Keratinocyte (primary cell): ENCODE data around the gene THAP9.

Experiments used
- EZH2 ChIP-seq: IDR thresholded peaks from one replicate; pipeline ENCODE4 v1.6.1; 2012; ENCODE audit warnings: inconsistent platforms, mild to moderate bottlenecking, low read length, moderate library complexity
- TF ChIP-seq, protein P1 (sequence below), 3 experiments: IDR thresholded peaks in 1 of 3; conservative IDR thresholded peaks in 1 of 3; optimal IDR thresholded peaks in 1 of 3; 2 replicates in 2 of 3; 3 replicates in 1 of 3; pipeline versions ENCODE3 to v1.5.1; 2011; ENCODE audit warnings: low read length in 3 of 3, mild to moderate bottlenecking in 3 of 3, moderate library complexity in 2 of 3, control low read depth in 1 of 3, inconsistent platforms in 1 of 3; ENCODE audit not compliant: insufficient read depth in 2 of 3; ENCODE audit errors: extremely low read depth in 1 of 3

GRCh38 chr4:82890528-82890900, 10.0 kb upstream of the THAP9 start:
- TF ChIP-seq, protein P1, sequence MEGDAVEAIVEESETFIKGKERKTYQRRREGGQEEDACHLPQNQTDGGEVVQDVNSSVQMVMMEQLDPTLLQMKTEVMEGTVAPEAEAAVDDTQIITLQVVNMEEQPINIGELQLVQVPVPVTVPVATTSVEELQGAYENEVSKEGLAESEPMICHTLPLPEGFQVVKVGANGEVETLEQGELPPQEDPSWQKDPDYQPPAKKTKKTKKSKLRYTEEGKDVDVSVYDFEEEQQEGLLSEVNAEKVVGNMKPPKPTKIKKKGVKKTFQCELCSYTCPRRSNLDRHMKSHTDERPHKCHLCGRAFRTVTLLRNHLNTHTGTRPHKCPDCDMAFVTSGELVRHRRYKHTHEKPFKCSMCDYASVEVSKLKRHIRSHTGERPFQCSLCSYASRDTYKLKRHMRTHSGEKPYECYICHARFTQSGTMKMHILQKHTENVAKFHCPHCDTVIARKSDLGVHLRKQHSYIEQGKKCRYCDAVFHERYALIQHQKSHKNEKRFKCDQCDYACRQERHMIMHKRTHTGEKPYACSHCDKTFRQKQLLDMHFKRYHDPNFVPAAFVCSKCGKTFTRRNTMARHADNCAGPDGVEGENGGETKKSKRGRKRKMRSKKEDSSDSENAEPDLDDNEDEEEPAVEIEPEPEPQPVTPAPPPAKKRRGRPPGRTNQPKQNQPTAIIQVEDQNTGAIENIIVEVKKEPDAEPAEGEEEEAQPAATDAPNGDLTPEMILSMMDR (optimal IDR thresholded peaks at IDR 0.05 in 1 of 3, IDR thresholded peaks at IDR 0.05 in 1 of 3, conservative IDR thresholded peaks at IDR 0.05 in 1 of 3; ENCODE audit: extremely low read depth in 1 of 3, insufficient read depth in 2 of 3, low read length in 3 of 3): no peak
- TF ChIP-seq EZH2: no peak
